HG02938 (cell line): ENCODE data around the gene MAGEB5.
"Not testable (repeated sequence)": the region's sequence is repeated elsewhere in the genome, so short reads cannot be mapped to it uniquely, and the experiment has no call there.

Experiments
- ATAC-seq: cut with Tn5 transposase; IDR thresholded peaks from one replicate; pipeline ENCODE4 v1.9.1; 2021; ENCODE audit warnings: mild to moderate bottlenecking, moderate library complexity; ENCODE audit not compliant: unreplicated experiment

MAGEB5 gene

GRCh38 chrX:26215869-26216268, at the start of gene MAGEB5:
MAGEB5 (plus strand) TSS chrX:26216169; CDS start chrX:26217302, 1,133 bp downstream.
- ATAC-seq: no peak

- ATAC-seq: no peak
Measured at GRCh38 chrX:26192204-26192603, 23.8 kb upstream of the MAGEB5 start, which contains the start of gene MAGEB6. MAGEB6 (plus strand) TSS chrX:26192440; CDS start chrX:26193847, 1,407 bp downstream.

- ATAC-seq: no peak
Measured at GRCh38 chrX:26203561-26203960, 12.4 kb upstream of the MAGEB5 start.

GRCh38 chrX:26204717-26205116, 11.3 kb upstream of the MAGEB5 start:
- ATAC-seq: not testable (repeated sequence)

- ATAC-seq: no peak
Measured at GRCh38 chrX:26208012-26208411, 8.0 kb upstream of the MAGEB5 start.

GRCh38 chrX:26219351-26219750, 3.4 kb downstream of the MAGEB5 start:
- no peak for ATAC-seq

- no peak for ATAC-seq
Measured at GRCh38 chrX:26234177-26234576, 18.2 kb downstream of the MAGEB5 start.

- ATAC-seq: no peak
Measured at GRCh38 chrX:26253526-26253925, 37.6 kb downstream of the MAGEB5 start.

GRCh38 chrX:26254436-26254835, 38.5 kb downstream of the MAGEB5 start:
- no peak for ATAC-seq

- no peak for ATAC-seq
Measured at GRCh38 chrX:26262121-26262523, 46.2 kb downstream of the MAGEB5 start.
